Dedifferentiated amniotic fluid mesenchymal stem cell (primary cell): ENCODE measurements around the gene BMP8A.
"Not testable (repeated sequence)": the region's sequence is repeated elsewhere in the genome, so short reads cannot be mapped to it uniquely, and the experiment has no call there.

Source experiments
- DNase-seq: peaks from one replicate; pipeline ENCODE4 v3.0.0-alpha.2; 2016; ENCODE audit errors: extremely low spot score

Gene BMP8A

DNA sequence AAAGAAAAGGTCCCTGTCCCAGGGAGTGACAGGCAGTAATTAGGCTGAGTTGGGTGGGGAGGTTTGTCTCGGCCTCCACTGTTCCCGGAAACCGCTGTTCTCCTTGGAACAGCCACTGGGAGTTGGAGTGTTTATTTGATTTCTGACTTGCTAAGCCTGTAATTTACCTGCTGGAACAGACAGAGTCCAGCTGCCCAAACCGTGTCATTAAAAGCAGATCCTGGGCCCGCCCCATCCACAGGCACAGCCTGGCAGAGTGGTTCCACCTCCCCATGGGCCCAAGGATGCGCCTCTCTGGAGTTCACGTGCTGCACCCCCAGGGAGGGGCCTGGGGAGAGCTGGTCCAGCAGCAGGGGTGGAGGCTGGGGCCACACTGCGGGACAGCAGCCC is 35.7 kb downstream of the BMP8A start:
- not testable (repeated sequence) for DNase-seq

DNA sequence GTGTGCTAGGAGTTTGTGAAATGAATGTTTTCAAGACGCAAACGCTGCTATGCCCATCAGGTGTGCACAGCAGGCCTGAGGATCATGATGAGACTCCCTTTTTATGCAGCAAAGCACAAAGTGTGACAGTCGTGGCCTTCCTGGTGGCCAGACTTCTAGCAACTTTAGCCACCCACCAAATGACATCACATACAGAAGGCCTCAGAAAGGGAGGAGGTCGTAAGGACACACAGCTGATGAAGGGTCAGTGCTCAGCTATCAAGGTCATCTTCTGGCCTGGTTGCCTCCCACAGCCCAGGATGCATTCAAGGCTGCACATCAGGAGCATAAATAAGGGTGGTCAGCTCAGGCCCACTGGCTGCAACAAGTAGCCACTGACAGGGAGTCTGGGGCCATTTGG is 36.6 kb downstream of the BMP8A start:
- DNase-seq: no peak

DNA sequence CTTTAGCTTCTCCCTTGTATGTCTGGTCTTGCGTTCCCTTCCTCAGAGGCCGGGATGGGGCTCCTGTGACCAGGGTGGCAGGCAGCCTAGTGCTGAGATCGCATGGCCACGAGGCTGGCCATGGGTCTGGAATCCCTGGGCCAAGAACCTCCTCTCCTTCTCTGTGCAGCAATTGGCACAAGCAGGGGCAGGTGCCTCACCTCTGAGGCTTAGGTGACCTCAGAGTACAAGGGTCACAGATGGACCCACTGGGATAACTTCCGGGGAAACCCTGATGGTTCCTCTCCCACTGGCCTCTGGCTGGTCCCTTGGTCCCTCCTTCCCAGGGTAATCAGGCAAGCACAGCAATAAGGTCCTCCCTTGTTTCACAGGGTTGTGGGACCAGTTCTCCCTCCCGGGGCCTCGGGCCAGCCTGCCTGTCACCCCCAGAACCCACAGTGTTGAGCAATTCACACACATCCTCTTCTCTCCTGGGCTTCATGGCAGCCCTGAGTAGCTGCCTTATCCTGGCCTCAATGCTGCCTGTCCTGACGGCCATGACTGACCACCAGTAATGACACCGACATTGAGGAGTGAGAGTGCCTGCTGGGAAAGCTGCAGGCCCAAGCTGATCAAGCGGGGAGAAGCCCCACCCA is 38.6 kb downstream of the BMP8A start:
- no peak for DNase-seq

DNA sequence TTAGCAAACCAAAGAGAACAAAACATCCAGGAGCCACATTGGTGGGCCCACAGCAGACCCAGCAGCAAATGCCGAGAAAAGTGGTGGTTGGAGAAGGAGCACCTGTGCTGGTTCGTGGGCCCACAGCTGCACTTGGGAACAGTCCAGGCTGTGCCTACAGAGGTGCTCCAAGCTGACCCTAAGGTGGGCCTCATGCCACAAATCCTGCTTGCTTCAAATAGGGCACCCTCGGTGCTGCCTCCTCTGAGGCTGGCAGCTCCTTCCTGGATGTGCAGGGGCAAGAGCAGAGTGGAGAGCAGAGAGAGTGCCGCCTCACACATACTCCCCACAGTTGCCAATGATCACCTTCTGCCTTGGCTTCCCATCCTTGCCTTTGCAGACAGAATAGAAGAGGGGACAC is 40.1 kb downstream of the BMP8A start:
- DNase-seq: no peak

DNA sequence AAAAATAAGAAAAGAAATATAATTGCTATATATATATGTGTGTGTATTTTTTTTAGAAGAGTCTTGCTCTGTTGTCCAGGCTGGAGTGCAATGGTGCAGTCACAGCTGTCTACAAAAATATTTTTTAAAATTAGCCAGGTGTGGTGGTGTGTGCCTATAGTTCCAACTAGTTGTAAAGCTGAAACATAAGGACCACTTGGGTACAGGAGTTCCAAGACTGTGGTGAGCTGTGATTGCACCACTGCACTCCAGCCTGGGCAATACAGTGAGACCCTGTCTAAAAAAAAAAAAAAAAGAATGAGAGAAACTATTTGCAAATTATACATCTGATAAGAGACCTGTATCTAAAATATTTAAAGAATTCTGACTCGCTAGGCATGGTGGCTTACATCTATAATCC is 42.0 kb downstream of the BMP8A start:
- DNase-seq: no peak

DNA sequence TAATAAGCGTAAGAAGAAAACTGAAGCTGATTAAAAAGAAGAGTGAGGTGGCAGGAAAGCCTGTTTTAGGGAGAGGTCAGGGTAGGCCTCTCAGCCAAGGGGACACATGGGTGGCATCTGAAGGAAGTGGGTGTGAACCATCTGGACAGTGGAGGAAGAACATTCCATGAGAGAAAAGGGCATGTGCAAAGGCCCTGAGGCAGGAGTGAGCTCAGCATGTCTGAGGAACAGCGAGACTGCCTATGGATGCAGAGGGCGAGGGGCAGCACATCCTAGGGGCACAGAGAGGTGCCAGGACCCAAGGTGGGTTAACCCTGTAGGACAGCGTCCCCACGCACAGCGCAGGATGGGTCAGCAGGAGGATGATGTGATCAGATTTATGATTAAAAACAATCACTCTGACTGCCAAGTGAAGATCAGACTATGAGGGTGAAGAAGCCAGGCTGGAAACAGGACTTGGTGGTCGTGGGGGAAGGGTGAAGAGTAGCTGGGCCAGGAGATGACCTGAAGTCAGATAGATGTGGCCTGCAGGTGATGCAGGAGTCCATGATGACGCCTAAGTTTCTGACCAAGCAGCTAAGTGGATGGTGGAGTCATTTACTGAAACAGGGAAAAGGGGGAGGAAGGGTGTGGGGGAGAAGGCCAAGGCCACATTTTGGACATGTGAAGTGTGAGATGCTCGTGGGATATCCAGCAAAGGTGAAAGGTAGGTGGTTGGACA is 47.3 kb downstream of the BMP8A start:
- DNase-seq: no peak

DNA sequence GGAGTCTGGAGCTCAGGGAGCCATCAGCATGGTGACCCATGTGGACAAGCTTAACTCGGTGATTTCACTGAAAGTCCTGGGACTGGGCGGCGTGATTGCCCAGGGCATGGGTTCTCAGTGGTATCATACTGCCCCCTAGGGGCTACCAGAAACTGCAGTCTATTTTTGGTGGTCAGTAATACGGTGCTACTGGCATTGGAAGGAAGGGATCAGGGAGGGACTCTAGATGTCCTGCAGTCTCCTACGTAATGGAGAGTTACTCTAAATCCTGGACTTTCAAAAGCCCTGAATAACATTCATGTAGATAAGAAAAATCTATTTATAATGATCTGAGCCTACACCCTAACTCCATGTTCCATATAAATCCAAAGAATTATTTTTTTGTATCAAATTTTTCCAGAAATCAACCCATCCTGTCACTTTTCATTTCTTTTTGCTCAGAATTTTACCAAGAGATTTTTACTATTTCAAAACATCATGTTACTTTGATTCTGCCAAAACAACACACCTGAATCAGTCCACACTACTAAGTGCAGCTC is 47.9 kb downstream of the BMP8A start:
- DNase-seq: peak; percentile 75

DNA sequence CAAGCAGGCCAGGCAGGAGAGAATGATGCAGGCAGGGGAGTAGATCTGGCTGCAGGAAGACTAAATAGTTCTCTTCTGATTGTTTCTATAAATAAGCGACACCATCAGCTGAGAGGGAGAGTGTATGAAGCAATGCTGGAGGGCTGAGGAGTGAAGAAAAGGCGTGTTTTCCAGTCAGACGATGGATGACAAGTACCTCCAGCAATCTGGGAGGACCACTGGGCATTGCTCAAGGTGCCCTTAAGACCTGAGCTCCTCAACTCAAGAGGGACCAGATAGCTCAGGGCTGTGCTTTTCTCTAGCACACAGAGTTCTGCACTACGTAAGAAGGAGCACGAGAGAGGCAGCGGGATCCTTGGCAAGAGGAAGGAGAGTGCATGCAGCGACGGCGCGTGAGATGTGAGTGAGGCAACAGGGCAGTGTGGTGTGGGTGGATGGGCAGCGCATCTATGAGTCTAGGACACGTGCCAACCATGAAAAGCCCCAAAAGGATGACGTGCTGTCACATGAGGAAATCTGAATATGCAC is 49.1 kb downstream of the BMP8A start:
- DNase-seq: no peak

DNA sequence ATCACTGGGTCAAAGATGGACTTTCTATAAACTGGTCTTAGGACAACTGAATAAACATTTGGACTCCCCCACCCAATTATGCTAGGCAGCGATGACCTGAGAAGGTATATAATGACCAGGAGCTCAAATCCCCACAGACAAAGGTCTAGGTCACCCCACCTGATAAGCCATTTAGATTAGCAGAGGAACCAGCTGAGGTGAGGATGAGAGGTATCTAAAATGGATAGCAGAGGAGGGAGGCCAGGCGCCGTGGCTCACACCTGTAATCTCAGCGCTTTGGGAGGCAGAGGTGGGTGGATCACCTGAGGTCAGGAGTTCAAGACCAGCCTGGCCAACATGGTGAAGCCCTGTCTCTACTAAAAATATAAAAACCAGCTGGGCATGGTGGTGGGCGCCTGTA is 51.5 kb downstream of the BMP8A start:
- no peak for DNase-seq

DNA sequence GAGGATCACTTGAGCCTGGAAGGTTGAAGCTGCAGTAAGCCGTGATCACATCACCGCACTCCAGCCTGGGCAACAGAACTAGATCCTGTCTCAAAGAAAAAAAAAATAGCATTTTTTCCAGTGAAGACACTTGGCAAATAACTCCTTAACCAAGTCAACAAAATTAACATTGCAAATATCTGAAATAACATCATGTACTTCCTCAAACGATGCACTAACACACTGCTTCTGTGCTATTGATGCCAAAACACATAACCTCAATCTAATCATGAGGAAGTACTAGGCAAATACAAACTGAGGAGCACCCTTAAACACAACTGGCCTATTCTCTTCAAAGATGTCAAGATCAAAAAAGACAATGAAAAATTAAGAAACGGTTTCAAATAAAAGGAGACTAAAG is 52.9 kb downstream of the BMP8A start:
- no peak for DNase-seq

DNA sequence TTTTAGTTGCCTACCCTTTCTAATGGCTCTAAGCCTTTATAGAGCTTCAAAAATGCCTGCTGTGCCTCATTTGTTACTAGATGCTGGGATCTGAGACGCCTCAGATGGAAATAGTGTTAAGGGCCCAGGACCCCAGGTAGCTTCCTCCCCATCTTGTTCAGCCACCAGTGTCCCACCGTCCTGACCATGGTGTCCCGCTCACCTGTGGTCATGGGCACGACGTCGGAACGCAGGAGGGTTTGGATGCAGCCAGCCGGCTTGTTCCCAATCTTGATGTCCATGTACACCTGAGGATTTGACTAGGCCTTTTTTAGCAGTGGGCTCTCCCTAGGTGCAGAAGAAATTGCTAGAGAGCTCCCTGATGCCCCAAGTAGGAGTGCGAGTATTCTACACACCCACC is 54.1 kb downstream of the BMP8A start:
- no peak for DNase-seq

DNA sequence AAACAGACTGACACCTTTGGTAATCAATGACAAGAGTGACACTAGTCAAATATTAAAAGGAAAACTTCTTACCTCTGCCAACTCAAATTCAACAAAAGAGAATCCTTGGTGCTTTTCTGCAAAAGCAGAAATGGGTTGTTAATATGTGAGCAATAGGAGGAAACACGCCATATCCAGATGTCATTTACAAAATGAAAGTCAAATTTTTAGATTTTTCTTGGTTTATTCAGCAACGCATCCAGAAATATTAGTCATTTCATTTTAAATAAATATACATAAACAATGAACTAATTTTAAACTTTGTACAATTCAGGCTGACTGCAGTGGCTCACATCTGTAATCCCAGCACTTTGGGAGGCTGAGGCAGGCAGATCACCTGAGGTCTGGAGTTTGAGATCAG is 62.8 kb downstream of the BMP8A start:
- no peak for DNase-seq

DNA sequence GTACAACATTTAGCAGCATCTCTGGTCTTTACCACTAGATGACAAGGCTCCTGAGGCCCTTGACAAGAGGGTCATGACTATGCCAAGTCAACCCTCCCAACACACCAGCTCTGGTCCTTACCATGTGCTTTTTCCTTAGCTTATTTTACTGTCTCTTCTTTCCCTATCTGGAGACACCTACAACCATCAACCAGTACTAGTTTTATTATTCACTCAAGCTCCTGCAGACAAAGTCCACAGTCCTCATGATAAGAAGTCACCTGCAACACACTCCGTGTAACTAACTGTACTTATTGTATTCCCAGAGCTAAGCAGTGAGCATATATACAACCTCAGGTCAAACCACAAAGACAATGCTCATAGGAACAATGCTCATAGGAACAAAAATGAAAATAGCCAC is 69.8 kb downstream of the BMP8A start:
- no peak for DNase-seq

DNA sequence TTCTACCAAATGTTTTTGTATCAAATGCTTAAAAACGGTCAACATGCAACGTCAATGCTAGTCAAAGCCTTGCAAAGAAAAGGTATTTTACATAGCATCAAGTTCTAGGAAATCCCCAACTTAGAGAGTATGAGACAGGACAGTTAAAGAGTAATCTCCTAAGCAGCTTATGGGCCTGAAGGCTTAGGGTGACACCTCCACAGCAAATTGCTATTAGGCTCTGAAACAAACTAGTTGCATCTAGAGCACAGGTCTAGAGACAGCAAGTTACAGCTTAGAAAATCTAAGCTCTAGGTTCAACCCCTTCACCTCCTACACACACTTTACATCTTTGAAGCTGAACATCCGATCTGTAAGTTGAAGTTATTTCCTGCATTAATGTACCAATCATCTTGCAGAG is 71.5 kb downstream of the BMP8A start:
- DNase-seq: no peak

DNA sequence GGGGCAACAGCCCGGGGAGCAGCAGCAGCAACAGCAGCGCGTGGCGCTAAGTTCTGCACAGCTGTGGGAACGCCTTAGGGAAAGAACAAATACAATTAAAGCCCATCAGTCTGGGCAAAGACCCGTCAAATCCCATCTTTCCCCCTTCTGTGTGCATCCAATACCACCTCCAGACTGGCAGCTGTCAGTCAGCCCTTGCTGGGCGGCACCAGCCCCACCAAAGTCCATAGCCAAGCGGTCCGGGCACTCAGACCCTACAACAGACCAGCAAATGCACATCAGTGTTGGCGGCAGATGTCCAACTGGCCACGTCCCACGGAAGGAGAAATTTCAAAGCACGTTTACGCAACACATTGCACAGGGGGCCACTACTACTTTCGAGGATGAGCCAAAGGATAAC is 72.2 kb downstream of the BMP8A start:
- DNase-seq: no peak

DNA sequence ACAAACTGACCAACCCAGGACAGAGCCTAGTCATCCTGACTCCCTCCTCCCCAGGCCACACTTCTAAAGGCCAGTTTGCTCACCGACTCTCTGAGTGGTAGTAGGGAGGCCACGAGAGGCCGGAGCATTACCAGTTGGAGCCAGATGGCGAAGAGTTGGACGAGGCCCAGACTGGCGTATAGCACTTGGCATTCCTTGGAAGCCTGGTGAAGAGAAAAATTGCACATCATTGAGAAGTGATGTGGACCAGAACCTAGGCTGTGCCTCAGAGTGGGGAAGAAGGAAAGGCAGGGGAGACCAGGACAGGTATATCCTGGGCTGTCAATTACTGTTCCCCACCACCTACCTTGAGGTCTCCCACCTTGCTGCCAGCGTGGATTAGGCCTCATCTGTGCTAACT is 72.9 kb downstream of the BMP8A start:
- no peak for DNase-seq

DNA sequence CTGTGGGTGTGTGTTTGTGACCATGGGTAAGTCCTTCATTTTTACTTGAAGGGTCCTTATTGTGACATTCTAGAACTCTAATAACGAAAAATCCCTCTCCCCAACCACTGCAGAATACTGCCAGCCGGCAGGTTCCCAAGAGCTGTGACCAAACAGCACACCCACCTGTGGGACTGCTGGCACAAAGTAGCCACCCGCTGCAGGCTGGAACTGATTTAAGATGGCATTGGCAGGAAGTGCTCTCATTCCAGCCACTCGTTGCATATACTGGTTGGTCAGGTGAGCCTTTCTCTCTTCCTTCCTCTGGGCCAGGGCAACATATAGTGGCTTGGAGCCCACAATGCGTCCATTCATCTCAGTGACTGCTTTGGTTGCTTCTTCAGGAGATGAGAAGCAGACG is 73.5 kb downstream of the BMP8A start:
- DNase-seq: no peak

DNA sequence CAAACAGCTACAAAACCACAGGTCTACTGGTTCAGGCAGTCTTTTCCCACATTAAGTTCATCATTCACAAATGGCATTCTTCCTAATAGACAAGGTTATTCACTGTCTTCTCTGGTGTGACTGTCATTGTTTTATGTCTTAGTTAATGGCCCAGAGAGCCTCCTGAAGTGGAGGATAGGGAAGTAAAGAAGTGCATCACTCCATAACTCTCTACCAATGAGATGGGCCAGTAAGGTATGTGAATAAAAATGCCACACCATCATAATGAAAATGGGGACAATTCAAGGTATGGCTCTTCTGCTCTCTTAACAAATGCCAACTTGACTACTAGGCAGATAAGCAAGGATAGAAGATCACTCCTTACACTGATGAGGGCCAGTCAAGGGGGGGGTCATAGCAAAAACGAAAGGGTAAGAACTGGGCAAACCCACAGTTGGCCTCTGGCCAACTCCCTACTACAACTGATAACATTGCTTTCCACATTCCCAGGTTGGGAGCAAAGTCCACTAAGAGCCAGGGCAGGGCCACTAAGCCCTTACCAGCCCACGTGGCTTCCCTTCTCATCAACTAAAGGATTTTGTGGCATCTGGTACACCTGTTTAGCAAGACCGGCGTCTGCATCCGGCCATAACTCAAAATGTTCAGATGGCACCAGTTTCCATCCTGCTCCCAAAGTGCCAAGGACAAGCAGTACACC is 75.2 kb downstream of the BMP8A start:
- no peak for DNase-seq

DNA sequence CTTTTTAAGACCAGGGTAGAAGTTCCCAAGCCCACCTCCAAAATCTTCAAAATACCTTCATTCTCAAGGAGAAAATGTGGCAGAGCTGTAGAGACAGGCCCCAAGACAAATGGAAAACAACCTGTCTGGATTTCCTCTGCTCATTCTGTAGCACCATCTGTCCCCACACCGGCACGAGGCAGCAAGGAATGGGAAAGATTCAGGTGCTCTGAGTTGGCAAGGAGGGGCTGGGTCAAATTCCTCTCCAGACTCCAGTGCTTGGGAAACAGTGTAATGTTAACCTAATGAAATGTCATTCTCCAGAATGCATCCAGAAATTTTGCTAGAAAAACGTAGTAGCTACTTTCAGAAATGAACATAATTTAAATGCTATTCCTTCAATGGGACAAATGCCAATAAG is 75.9 kb downstream of the BMP8A start:
- DNase-seq: no peak

DNA sequence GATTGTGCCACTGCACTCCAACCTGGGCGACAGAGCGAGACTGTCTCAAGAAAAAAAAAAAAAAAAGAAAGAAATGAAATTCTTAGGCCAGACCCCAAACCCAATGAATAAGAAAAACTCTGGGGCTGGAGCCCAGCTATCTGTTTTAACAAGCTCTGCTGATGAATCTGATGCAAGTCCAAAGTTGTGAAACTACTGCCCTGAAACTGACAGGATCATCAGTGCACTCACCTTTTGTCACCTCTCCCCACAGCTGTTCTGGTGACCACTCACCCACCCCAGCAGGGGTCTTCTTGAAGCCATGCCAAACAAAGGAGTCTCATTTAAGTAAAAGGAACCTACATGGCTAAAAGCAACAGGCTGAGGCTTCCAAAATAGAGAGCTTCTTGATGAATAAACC is 76.8 kb downstream of the BMP8A start:
- DNase-seq: no peak

DNA sequence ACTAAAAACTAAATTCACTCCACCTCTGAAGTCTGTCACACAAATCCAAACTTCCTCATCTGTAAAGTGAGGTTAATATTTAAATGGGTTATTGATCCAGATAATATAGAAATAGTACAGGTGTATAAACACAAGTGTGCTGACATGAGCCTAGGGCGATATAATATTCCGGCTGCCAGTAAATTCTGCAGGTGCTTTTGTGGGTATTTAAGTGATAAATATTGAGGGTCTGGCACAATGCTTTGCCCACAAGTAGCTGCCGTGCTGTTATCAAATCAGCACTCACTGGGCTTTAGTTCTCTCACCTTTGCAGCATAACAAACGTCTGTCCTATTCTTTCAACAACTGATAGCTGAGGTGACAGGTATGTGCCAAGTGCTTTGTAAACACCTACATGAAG is 77.6 kb downstream of the BMP8A start:
- no peak for DNase-seq

DNA sequence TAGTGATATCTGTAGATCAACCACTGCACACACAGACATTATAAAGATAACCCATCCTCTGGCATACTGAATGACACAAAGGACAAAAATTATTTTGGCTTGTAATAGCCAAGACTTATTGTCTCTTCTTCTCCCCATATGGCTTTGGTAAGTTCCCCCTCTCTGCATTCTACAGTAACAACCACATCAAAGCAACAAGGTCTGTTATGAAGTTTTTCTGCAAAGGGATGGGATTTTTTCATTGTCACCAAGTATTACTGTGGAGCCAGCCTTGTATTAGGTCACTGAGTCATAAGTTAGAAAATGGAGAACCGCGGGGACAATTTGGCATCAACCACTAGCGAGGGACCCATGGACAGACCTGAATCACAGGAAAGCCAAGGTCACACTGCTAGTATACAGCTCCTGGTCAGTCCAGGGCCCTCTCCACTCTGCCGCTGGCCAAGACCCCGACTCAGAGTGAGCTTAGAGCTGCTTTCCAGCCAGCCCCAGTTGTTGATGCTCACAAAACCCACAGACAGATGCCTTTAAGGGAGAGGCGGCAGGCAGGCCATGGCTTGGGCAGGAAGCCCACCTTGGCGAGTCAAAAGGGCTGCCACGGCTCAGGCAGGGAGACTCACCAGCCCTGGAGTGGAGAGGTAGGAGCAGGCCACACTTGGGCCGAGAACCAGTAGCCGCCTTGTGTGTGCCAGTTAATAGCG is 79.2 kb downstream of the BMP8A start:
- DNase-seq: no peak
